ENCODE data around the gene YPEL3.

YPEL3 gene

GRCh38 chr16:30068333-30068732 is 27.7 kb downstream of the YPEL3 start:
- no peak for DNase-seq

- no peak for DNase-seq
Observed at GRCh38 chr16:30067584-30067916, 28.5 kb downstream of the YPEL3 start.

- DNase-seq, result no peak
Observed at GRCh38 chr16:30066761-30067583, 29.0 kb downstream of the YPEL3 start.

- DNase-seq, result no peak
Observed at GRCh38 chr16:30065943-30066760, 29.9 kb downstream of the YPEL3 start.

- DNase-seq, result peak; percentile 98
Observed at GRCh38 chr16:30065102-30065942, 30.7 kb downstream of the YPEL3 start, which contains the start of gene ALDOA. Gene ALDOA (plus strand): TSS chr16:30065760. CDS start chr16:30066898, 1,138 bp downstream.

GRCh38 chr16:30064729-30065101 is 31.3 kb downstream of the YPEL3 start:
- no peak for DNase-seq

GRCh38 chr16:30063893-30064728 is 31.9 kb downstream of the YPEL3 start:
- peak; percentile 78 for DNase-seq

- DNase-seq, result no peak
Observed at GRCh38 chr16:30063278-30063892, 32.6 kb downstream of the YPEL3 start.

GRCh38 chr16:30060836-30061554 is 35.0 kb downstream of the YPEL3 start:
- no peak for DNase-seq

GRCh38 chr16:30060346-30060745 is 35.7 kb downstream of the YPEL3 start:
- DNase-seq, result no peak

GRCh38 chr16:30054959-30055553 is 41.0 kb downstream of the YPEL3 start:
- no peak for DNase-seq

- no peak for DNase-seq
Observed at GRCh38 chr16:30054451-30054850, 41.6 kb downstream of the YPEL3 start.

GRCh38 chr16:30053376-30054015 is 42.5 kb downstream of the YPEL3 start:
- peak; percentile 22 for DNase-seq

- DNase-seq, result peak; percentile 96
Observed at GRCh38 chr16:30052671-30053372, 43.2 kb downstream of the YPEL3 start.

GRCh38 chr16:30051518-30051917 is 44.5 kb downstream of the YPEL3 start:
- DNase-seq, result no peak

GRCh38 chr16:30049871-30050270 is 46.1 kb downstream of the YPEL3 start:
- no peak for DNase-seq

GRCh38 chr16:30046588-30046987 is 49.4 kb downstream of the YPEL3 start:
- no peak for DNase-seq

GRCh38 chr16:30046178-30046577 is 49.8 kb downstream of the YPEL3 start:
- no peak for DNase-seq
